HUES48 (cell line): ENCODE data around the gene BABAM2.

Experiments
- H3K27ac ChIP-seq: one replicate; pipeline ENCODE4 v1.7.0; 2013; ENCODE audit warnings: low read depth, low read length, inconsistent platforms
- H3K27me3 ChIP-seq: 2 replicates; pipeline ENCODE4 v1.6.1; 2013; ENCODE audit warnings: mild to moderate bottlenecking, low read length; ENCODE audit not compliant: control insufficient read depth, insufficient read depth
- H3K36me3 ChIP-seq: 2 replicates; pipeline ENCODE4 v1.6.1; 2013; ENCODE audit warnings: low read length; ENCODE audit not compliant: control insufficient read depth, insufficient read depth
- H3K4me1 ChIP-seq: 2 replicates; pipeline ENCODE4 v1.6.1; 2013; ENCODE audit warnings: mild to moderate bottlenecking, low read length; ENCODE audit not compliant: control insufficient read depth, insufficient read depth
- H3K4me3 ChIP-seq: 2 replicates; pipeline ENCODE4 v1.5.1; 2013; ENCODE audit warnings: mild to moderate bottlenecking, low read depth, low read length
- H3K9ac ChIP-seq: 2 replicates; pipeline ENCODE4 v1.6.1; 2013; ENCODE audit warnings: mild to moderate bottlenecking, low read depth, low read length, moderate library complexity
- H3K9me3 ChIP-seq: 2 replicates; pipeline ENCODE4 v1.6.1; 2013; ENCODE audit warnings: low read length; ENCODE audit not compliant: control insufficient read depth, insufficient read depth

BABAM2 gene

GRCh38 chr2:27921880-27922547 is 31.5 kb downstream of the BABAM2 start:
- Histone ChIP-seq H3K9ac (no peak overlapping the region), H3K4me3 (no peak overlapping the region), H3K9me3 (no peaks in the 10 kb centered on the region), H3K27ac (no peak overlapping the region), H3K4me1 (no peaks in the 10 kb centered on the region; the same call in 1 of the 2 replicates), H3K27me3 (no peaks in the 10 kb centered on the region), H3K36me3 (no peaks in the 10 kb centered on the region)

DNA sequence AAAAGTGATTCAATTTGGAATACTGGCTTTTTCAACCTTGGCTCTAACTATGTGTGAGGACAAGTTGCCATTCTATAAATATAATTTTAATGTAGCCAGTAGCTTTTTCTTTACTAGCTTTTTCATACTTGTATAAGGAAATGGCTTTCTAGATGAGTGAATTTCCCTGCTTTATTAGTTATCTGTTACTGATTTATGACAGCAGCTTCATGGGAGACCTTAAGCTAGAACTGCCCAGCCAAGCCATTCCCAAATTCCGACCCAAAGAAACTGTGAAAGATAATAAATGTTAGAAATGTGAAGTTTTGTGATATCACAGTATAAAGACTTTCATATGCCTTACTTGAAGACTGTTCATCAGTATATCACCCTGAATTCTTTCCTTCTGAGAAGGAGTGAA is 32.3 kb downstream of the BABAM2 start:
- H3K4me1 ChIP-seq: no peaks in the 10 kb centered on the region; the same call in 1 of the 2 replicates
- H3K27ac ChIP-seq: no peak overlapping the region
- no peaks in the 10 kb centered on the region for H3K9me3 ChIP-seq
- H3K36me3 ChIP-seq: no peaks in the 10 kb centered on the region
- no peak overlapping the region for H3K9ac ChIP-seq
- H3K27me3 ChIP-seq: no peaks in the 10 kb centered on the region
- no peak overlapping the region for H3K4me3 ChIP-seq

DNA sequence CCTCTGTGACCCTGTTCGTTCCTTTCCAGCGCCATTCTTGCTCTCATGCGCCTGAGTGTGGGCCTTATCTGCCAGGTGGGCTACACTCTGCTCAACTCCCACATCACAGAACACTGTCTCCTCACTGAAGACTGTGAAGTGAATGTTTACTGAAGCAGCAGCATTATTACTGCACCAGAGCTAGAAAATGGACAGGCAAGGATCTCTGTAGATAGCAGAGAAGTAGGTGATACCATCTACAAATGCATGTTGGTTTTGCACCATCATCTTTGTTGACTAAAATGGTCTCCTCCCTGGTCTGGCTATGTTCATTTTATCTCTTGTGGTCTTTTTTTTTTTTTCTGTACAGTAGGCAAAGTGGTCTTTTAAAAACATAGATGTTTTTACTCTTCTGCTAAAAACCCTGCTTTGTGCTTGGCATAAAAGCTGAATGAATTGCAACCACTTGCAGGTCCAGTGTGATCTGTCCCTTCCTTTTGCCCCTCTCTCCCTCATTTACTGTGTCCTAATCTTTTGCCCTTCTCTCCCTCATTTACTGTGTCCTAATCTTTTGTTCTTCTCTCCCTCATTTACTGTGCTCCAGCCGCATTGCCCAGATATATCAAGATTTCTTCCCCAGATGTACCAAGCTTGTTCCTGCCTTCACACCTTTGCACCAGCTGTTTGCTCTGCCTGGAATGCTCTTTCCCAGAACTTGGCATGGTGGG is 35.4 kb downstream of the BABAM2 start:
- H3K4me3 ChIP-seq: no peak overlapping the region
- H3K4me1 ChIP-seq: no peaks in the 10 kb centered on the region; the same call in 1 of the 2 replicates
- H3K9me3 ChIP-seq: no peaks in the 10 kb centered on the region
- H3K9ac ChIP-seq: no peak overlapping the region
- H3K27me3 ChIP-seq: no peaks in the 10 kb centered on the region
- H3K36me3 ChIP-seq: no peaks in the 10 kb centered on the region
- H3K27ac ChIP-seq: no peak overlapping the region

DNA sequence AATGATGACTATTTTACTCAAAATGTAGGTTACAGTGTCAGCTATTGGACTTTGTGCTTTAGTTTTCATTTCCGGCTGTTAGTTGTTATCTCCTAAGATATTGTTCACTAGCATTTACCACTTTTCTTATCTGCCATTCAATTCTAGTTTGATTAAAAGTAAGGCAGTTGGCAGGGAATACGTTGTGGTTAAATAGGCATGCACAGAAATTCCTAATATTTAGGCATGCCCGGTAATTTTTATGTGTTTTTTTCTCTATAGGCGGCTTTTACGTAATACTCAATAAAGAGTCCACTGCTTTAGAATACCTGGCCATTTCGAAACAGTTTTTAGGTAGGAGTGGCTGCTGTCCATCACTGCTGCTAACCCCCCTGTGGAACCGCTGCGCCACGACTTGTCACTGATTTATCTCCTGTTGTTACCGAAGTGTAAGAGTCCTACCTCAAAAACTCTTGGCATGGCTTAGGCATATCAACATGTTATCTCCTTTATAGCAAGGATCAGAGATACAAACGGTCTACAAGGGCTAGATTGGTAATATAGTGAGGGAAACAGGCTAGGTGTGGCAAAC is 39.5 kb downstream of the BABAM2 start:
- no peak overlapping the region for H3K27ac ChIP-seq
- no peaks in the 10 kb centered on the region for H3K9me3 ChIP-seq
- H3K36me3 ChIP-seq: no peaks in the 10 kb centered on the region
- no peak overlapping the region for H3K9ac ChIP-seq
- no peak overlapping the region for H3K4me3 ChIP-seq
- H3K27me3 ChIP-seq: no peaks in the 10 kb centered on the region
- H3K4me1 ChIP-seq: no peaks in the 10 kb centered on the region; the same call in 1 of the 2 replicates

GRCh38 chr2:27931361-27931950 is 40.9 kb downstream of the BABAM2 start:
- Histone ChIP-seq H3K27me3 (no peaks in the 10 kb centered on the region), H3K9me3 (no peaks in the 10 kb centered on the region), H3K4me1 (no peaks in the 10 kb centered on the region), H3K4me3 (no peak overlapping the region), H3K27ac (no peak overlapping the region), H3K36me3 (no peaks in the 10 kb centered on the region), H3K9ac (no peak overlapping the region)

GRCh38 chr2:27932396-27932795 is 41.9 kb downstream of the BABAM2 start:
- Histone ChIP-seq H3K27ac (no peak overlapping the region), H3K4me1 (no peaks in the 10 kb centered on the region), H3K36me3 (no peaks in the 10 kb centered on the region), H3K4me3 (no peak overlapping the region), H3K9me3 (no peaks in the 10 kb centered on the region), H3K27me3 (no peaks in the 10 kb centered on the region), H3K9ac (no peak overlapping the region)

- Histone ChIP-seq H3K27ac (no peak overlapping the region), H3K9me3 (no peaks in the 10 kb centered on the region), H3K36me3 (no peaks in the 10 kb centered on the region), H3K9ac (no peak overlapping the region), H3K27me3 (no peaks in the 10 kb centered on the region), H3K4me3 (no peak overlapping the region), H3K4me1 (no peaks in the 10 kb centered on the region)
Observed at GRCh38 chr2:27935026-27935425, 44.5 kb downstream of the BABAM2 start.

DNA sequence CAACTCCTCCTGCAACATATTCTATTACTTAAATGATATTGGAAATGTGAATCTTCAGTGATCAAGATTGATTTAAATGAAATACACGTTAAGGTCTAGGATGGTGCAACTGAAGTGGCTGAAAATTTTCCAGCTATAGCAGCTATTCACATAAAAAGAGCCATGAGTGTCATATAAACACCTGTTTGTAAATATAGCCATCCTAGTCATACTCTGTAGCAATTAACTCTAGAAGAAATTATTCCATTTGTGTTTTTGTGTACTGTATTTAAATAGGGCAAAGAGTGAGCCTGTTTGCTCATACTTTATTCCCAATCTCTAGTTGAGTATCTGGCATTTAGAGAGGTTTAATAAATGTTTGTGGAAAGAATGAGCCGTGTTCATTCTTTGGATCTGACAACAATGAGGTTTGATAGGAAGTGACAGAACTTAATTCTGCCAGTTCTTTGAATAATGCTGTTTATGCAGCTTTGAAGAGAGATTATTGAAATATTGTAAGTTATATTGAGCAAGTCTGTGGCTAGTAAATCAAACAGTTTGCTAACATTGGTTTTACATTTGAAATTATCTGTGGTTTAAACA is 49.7 kb downstream of the BABAM2 start:
- H3K27me3 ChIP-seq: peaks cover 11% of the 10 kb centered on the region
- H3K4me3 ChIP-seq: no peak overlapping the region
- H3K9me3 ChIP-seq: no peaks in the 10 kb centered on the region
- peaks cover 3% of the 10 kb centered on the region; the same call in 1 of the 2 replicates for H3K4me1 ChIP-seq
- no peak overlapping the region for H3K9ac ChIP-seq
- H3K36me3 ChIP-seq: no peaks in the 10 kb centered on the region
- H3K27ac ChIP-seq: no peak overlapping the region

DNA sequence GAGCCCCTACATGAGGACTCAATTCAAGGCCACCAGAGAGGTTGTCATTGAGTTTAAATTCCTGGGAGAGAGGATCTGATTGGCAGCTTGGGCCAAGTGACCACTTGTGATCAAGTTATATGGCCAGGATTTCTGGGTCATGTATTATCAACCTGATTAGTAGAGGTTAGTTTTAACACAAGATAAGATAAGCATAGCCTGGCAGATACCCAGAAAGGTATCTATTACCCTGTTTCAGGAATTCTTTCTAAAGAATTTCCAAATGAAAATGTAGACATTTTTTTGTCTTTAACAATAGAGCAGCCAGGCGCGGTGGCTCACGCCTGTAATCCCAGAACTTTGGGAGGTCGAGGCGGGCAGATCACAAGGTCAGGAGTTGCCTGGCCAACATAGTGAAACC is 50.5 kb downstream of the BABAM2 start:
- Histone ChIP-seq H3K9me3 (no peaks in the 10 kb centered on the region), H3K36me3 (no peaks in the 10 kb centered on the region), H3K4me3 (no peak overlapping the region), H3K27me3 (peaks cover 14% of the 10 kb centered on the region), H3K4me1 (peaks cover 11% of the 10 kb centered on the region; the same call in 1 of the 2 replicates), H3K27ac (no peak overlapping the region), H3K9ac (no peak overlapping the region)

DNA sequence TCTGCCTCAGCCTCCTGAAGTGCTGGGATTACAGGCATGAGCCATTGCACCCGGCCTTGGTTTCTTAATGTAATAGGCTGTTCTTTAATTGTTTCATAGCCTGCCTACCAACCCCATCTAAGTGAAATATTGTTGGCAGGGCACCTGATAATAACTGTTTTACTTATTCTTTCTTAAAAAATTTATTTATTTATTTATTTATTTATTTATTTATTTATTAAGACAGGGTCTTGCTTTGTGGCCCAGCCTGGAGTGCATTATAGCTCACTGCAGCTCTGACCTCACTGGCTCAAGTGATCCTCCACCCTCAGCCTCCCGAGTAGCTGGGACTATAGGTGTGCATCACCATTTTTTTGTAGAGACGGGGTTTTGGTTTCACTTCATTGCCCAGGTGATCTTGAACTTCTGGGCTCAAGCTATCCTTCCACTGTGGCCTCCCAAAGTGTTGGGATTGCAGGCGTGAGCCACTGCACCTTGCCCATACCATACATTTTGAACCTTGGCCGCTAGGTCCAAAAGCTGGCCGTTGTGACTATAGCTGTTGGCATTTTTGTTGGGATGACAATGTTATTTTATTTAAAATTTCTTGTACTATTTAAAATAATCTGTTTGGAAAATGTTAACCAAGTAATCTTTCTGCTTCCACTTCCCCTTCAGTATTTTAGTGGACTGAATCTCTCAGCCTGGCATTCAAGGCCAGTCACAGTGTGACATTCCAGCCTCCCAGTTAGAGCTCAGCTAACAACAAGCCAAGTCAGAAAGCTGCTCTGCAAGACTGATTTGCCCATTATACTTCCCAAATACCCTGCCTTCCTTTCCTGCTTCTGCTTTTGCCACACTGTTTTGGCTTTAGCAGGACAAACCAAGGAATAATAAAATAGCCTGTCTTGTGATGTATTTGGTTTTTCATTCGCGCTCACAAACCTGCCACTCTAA is 52.4 kb downstream of the BABAM2 start:
- Histone ChIP-seq H3K9me3 (no peaks in the 10 kb centered on the region), H3K9ac (no peak overlapping the region), H3K36me3 (no peaks in the 10 kb centered on the region), H3K27me3 (peaks cover 27% of the 10 kb centered on the region), H3K4me1 (peaks cover 14% of the 10 kb centered on the region; the same call in 1 of the 2 replicates), H3K27ac (no peak overlapping the region), H3K4me3 (no peak overlapping the region)
